GM18870 (cell line): ENCODE results near the gene PRKCE.

Source experiments
- ATAC-seq: cut with Tn5 transposase; IDR thresholded peaks from one replicate; pipeline ENCODE4 v1.9.1; 2021; ENCODE audit warnings: moderate library complexity; ENCODE audit not compliant: unreplicated experiment

The PRKCE gene

DNA sequence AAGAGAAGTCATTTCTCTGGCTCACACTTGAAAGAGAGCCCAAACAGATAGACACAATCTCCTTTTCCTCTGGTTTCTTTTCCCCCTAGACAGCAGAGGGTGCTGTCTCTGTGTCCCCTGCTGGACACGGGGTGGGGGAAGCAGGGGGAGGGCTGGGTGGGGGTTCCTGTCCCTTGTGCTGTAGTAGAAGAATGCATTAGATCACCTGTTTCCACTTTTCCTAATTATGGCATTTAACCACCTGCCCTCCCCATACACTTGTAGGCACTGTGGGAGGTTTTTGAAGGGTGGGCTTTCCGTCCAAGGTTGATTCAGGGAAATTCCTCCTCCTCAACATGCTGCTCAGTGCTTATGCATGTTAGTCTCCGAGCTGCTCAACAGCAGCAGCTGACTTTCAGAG lies 439.5 kb downstream of the PRKCE start:
- no peak for ATAC-seq

DNA sequence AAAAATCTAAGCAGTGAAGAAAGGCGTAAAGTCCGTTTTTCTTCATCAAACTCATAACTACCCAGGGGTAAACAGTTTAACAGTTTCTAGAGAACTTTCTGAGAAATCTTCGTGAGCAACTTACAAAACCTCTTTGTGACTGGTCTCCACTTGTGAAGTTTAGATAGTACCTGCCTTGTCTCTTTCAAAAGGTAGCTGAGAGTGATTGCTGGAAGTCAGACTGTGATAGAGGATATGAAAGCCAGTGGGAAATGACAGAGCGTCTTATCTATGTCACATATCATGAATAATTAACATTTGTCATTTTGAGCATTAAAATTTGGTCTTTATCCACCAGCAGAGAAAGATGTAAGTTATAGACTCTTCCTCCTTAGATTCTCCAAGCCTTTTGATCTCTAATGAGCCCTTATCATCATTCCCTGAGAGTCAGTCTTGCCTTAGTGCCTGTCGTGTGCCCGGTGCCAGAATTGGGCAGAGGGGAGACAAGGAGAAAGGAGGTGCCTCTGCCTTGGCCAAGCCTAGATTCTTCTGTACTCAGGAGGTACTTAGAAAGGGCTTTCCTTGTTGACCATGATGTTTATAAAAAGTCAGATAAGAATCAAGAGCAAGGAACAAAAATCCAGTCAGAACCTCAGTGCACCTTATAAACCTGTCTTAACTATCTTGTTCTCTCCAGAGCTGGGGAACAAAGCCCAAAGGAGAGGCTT lies 440.6 kb downstream of the PRKCE start:
- ATAC-seq = no peak

DNA sequence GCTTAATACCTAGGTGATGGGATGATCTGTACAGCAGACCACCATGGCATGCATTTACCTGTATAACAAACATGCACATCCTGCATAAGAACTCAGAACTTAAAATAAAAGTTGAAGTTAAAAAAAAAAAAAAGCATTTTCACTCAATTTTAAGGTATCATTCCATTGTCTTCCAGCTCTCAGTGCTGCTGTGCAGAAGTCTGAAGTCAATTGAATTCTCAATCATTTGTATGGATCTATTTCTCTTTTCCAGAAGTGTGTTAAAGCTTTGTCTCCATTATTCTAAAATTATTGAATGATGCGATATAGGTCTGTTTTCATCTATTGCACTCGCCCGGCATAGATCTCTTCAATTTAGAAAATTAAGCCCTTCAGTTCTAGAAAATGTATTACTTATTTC lies 443.2 kb downstream of the PRKCE start:
- ATAC-seq = no peak

DNA sequence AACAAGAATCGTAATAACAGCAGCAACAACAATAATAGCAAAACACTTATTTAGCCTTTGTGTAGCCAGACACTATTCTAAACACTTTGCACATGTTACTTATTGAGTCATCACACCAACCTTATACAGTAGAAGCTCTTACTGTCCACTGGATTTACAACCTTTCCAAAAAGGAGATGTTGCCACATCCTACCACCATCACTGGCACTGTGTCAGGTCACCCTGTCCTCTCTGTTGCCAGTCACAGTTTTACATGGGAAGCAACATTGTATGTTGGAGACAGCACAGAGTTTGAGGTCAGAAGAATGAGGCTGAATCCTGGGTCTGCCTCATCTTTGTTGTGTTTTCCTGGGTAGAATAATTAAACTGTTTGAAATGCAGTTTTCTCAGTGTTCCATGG lies 444.4 kb downstream of the PRKCE start:
- ATAC-seq = no peak

DNA sequence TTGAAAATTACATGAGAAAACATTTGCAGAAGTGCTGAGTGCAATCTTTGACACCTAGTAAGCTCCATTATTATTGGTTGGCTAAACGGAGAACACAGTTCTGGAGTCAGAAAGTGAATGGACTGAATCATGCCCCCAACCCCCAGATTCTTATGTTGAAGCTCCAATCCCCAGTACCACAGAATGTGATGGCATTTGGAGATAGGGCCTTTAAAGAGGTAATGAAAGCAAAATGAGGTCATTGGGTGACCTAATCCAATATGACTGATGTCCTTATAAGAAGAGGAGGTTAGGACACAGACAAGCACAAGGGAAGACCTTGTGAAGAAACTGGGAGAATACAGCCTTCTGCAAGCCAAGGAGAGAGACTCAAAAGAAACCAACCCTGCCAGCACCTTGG lies 444.8 kb downstream of the PRKCE start:
- no peak for ATAC-seq

DNA sequence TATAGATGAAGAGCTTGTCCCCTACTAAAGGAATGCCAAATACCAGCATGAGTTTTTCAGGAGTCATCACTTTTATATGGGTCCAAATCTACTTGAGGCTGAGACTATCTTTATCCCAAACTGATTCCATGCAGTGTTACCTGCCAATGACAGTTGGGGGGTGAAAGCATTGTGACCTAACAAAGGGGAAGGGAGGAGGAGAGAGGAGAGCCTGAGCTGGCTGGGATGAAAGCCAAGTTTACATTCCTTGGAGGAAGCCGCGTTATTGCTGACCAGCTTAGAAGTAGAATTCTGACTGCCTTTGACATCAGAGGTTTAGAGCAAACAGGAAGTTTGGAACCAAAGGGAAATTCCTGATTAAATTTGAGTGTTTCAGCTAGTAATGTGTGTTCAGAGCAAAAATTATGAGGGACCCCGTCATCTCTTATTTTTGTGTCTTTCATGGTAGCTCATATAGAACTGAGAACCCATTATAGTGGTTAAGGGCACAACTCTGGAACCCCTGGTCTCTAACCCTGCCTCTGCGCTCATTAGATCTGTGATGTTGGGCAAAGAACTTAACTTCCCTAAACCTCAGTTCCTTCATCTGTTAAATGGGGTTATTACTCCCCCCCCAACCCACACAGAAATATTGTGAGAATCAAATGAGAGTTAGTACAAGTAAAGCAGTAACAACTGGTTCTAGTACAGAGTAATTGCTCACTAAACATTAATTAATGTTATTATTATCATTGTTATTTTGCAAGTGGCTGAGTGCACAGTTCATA lies 446.4 kb downstream of the PRKCE start:
- no peak for ATAC-seq

DNA sequence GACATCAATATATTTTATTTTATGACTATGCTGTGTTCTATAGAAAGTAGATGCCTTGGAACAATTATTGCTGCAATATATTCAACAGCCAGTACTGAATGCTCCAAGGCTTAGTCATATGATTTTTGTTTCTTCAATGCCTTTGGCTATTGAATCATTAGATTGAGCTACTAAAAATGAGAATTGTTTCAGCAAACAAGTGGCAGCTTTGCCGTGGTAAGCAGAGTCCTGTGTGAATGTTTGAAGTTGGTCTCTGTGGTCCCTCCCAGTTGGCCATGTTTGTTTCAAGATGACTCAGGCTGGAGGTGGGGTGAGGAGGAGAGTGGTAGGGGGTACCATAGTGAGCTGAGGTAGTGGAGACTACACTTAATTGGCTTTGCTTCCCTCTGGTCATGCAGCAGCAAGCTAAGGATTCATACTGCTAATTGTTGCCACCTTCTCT lies 447.2 kb downstream of the PRKCE start:
- no peak for ATAC-seq

DNA sequence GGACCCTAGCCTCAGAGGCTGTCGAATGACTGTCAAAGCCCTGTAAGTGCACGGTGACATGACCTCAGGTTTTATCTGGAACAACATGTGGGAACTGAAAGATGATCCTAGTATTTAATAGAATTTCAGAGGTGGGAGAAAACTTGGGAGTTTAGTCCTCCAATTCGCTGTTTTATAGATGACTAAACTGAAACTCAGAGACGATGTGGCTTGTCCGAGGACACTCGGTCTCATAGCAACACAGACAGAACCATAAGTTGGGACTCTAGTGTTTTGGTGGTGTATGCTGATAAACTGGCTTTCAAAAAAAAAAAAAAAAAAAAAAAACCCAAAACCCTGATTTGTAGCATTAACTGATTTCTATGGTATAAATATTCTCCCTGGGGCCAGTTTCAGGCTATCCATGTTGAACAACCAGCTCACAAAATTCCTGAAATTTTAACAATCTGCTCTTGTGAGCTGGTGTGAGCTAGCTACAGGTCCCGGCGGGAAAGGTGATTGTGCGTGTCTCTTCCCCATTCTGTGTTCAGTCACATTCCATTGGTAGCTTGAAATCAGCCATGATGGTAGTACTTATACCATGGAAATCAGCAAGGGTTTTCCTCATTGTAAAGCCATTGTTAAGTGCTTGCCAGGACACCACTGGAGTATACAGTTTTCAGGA lies 450.2 kb downstream of the PRKCE start:
- ATAC-seq = no peak

DNA sequence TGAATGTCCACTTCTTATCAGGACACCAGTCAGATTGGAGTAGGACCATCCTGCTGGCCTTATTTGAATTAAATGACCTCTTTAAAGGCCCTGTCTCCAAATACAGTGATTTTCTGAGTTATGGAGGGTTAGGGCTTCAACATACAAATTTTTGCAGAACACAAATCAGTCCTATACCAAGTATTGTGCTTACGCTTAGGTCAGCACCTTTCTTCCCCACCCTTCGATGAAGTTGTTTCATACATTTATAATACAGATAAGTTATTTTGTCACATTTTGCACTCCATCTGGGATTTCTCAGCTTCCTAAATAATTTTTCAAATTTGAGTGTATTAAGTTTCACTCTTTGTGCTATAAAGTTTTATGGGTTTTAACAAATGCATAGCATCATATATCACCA lies 455.2 kb downstream of the PRKCE start:
- ATAC-seq = no peak

DNA sequence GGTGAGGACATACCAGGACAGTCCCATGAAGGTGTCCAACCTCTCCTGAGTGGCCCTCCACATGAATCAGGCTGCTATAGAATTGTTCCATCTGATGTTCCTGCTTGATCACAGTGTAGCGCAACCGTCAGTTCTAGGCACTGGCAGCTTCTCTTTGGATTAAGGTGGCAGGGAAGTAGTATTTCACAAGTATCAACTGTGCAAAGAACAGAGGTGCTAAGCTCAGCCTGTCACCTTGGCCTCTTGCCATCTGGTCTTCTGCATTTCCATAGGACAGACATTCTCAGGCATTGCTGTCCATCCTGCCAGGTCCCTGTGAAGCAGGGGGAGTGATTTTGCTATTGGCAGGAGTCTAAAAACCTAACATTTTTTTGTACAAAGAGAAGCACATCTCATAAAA lies 463.5 kb downstream of the PRKCE start:
- ATAC-seq = no peak

DNA sequence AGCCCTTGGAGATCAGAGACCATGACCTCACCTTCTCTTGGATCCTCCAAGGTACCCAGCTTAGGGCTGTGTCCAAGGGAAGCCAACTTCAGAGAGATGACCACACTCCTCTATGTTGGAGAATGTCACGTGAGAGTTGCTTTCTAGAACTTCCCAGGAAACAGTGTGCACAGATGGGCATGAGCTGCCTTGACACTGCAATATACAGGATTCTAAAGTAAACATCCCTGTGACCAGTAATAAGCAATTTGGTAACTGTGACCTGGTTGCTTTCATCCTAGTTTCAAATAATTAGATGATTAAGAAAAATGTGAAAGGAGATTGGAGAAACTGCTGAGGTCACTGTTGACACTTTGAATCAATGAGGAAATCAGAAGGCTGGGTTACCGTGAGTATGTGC lies 464.7 kb downstream of the PRKCE start:
- ATAC-seq = no peak

DNA sequence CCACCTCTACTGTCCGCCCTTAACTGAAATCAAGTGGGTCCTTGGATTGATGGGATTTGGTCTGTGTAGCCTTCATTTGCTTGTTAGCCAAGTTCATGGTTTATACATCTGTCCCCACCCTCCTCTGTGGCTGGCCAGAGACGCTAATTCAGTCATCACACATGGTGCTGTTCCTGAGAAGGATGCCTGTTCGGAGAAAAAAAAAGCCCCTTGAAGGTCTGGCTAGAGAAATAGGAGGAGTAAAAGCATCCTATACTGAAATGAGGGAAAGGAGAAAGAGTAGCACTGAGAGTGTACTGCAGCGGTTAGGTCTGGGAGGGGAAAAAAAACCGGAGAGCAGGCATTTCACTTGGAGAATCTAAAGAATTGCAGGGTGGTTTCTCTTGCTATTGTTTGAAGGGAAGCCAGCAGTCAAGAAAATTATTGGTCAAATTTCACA lies 465.1 kb downstream of the PRKCE start:
- ATAC-seq = no peak

DNA sequence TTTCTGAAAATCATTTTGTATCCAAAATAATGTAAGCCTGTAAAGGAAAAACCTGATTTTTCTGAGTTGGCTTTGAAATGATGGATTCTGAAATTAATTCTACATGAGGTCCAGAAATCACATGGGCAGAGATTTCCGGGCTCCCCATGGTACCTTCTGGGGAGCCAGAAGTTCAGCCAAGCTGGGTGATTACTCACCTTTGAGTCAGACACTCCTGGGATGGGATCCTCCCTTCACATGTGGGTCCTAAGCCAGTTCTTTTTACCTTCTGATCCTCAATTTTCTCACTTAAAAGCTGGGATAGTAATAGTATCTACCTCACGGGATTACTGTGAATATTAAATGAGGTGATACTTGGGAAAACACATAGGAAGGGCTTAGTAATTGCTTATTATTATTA lies 465.9 kb downstream of the PRKCE start:
- ATAC-seq = no peak

DNA sequence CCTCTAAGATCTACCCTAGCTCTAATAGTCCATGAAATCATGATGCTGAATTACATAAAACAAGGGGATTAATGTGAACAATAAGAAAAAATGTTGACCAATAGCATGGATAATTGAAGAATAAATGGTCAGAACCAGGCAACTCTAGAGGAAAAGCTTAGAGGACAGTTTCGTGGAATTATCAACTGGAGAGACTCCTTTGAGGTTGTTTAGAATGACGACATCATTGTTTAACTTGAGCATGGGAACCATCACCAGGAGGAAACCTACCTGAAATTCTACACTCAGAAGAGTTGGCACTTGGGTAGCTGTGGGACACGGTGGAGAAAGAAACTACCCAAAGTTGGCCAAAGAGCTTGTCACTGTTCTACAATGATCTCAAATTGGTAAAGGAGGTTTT lies 466.5 kb downstream of the PRKCE start:
- ATAC-seq = no peak

DNA sequence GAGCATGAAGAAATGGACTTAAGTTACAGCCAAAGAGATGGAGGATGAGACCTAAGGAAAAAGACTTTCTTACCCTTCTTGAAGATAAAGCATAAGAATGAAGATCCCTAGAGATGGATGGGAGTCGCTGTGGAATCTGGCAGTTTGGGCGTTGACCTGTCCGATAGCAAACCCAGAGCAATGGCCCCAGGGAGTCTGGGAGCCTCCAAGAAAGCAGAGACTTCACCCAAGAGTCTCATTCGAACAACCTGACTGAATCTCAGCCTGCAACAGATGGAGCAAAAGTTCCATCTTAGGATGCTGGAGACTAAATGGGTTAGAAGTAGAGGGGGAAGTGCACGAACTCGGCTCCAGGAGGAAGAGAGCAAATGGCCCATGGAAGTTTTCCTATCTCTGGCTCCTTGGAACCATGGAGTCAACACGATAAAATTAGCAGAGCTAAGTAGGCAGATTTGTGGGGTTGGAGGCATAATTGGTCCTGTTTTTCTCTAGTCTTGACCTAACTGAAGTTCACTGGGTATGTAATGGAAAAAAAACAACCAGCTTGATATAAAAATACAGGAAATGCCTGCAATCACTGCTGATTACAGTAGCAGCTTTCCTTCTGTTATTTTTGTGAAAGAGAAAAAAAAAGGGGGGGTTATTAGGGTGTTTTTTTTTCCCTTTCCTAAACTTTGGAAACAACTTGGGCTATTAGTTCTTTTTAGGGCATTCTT lies 467.3 kb downstream of the PRKCE start:
- no peak for ATAC-seq

DNA sequence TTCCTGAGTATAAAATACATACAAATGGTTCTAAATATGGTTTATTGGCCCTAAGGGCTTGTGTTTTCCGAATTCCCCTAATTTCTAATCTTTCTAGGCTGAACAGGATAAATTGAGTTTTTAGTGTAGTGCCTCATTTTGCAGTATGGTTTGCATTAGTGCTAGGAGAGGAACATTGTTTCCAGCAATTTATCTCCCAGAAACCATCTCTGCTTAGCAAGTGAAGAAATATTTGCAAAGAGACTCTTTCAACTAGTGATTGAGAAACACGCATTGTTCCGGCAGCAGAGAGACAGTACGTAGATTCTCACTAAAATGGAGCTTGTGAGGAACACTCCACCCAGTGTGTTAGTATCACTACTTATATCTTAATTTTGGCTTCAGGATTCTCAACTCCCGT lies 468.0 kb downstream of the PRKCE start:
- no peak for ATAC-seq

DNA sequence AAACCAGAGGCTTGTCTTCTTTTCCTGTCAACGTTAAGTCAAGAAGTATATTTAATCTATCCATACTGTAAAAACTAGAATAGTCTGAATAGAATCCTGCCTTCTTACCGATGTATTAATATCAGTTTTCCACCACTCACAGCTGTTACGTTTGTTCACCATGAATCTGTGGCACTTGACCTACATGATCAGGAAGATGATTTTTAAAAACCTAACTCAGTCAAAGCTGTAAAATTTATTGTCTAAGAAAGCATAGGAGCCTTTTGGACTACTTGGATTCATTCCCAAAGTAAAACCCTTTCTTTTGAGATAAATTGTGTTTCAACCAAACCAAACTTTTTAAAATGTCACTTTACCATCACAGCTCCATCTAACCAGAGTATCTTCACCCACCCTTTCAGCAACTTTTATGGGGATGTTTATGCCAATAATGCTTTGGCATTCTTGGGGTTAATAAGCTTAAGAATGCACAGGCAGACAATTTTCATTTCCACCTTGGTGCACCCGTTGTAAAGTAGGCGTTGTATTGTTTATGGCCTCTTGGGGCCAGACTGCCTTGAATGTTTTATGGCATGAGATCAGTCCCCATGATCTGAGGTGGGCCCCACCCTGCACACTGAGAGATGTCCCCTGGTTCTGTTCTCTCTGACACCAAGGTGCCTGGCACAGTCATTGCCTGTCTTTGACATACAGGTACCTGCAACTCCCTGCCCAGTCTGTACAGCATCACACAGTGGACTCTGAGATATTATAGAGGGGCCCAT lies 469.5 kb downstream of the PRKCE start:
- ATAC-seq = no peak

DNA sequence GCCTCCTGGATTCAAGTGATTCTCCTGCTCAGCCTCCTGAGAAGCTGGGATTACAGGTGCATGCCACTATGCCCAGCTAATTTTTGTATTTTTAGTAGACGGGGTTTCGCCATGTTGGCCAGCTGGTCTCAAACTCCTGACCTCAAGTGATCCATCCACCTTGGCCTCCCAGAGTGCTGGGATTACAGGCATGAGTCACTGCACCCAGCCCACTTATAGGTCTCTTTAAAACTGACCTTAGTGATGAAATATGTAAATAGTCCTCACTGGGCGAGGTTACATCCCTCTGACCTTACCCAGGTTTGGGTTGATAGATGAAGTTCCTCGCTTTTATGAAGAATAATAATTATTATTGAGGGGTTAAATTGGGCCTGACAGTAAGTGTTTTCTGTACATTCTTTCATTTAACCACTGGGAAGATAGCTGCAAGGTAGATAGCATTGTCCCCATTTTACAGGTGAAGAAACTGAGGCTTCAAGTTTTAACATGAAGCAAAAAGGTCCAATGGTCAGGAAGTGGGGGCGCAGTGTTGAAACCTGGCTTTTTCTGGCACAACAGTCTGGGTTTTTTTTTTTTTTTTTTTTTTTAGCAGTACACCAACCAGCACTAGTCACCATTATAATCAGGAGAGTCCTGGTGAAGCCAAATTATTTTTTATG lies 471.0 kb downstream of the PRKCE start:
- no peak for ATAC-seq

DNA sequence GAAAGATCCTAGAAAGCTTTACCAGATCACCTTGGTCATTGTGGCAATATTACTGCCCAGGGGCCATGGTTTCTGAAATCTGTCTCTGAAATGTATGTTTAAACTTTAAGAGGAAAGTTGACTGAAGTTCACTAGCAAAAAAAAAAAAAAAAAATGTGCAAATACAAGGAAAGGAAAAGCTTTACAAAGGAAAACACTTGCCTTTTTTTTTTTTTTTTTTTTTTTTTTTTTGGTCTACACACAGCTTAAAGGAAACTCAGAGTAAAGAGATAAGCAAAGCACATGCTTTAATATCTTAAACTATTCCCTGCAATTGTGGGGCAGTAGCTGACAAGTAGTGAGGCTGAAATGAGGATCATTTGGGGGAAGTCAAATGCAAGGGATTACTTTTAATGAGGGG lies 471.5 kb downstream of the PRKCE start:
- ATAC-seq = no peak

DNA sequence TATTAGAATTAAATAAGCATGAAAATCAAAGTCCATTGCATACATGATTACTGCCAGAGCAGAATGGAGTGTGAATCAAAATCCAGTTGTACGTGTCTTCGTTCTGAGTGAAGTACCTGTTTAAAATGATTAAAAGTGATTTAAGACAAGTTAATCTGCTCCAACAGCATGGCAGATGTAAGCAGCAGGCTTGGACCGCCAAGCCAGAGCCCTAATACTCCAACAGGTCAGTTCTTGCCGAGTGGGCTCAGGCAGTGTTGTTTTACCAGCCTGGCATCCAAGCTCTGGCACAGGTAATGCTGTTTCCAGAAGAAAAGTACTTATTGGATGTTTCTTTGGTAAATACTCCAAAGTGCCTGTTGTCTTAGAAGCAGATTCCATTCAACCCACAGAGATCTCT lies 474.3 kb downstream of the PRKCE start:
- no peak for ATAC-seq
